Ecto neural progenitor cell (in vitro differentiated cells): ENCODE measurements around the gene ELOVL7.
"Not testable (repeated sequence)": the region's sequence is repeated elsewhere in the genome, so short reads cannot be mapped to it uniquely, and the experiment has no call there.

ENCODE experiments used
- DNase-seq: peaks from one replicate; pipeline ENCODE4 v3.0.0-alpha.2; 2018; ENCODE audit warnings: low spot score

Gene ELOVL7

GRCh38 chr5:60843936-60844905 is at the start of gene ELOVL7:
ELOVL7 (minus strand) TSS chr5:60844269; CDS start chr5:60787397, 56,872 bp downstream.
- peak; percentile 88 for DNase-seq

DNA sequence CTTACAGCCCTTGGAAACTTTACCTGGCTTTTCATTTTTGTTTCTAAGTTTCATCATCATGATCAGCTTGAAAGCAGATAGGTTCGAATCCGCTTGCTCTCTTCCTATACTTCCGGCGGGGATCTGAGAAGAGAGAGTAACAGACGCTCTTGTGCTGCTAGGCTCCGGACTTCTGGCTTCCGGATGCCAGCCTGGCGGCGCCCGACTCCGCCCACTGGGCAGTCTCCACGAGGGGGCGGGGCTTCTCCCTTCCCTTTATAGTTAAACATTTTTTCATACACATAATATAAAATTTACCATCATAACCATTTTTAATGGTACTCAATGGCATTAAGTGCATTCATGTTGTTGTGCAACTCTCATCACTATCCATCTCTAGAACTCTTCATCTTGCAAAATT is 49.5 kb upstream of the ELOVL7 start:
- DNase-seq = no peak

- no peak for DNase-seq
These were observed 47.6 kb upstream of the ELOVL7 start for GRCh38 chr5:60891667-60892066.

DNA sequence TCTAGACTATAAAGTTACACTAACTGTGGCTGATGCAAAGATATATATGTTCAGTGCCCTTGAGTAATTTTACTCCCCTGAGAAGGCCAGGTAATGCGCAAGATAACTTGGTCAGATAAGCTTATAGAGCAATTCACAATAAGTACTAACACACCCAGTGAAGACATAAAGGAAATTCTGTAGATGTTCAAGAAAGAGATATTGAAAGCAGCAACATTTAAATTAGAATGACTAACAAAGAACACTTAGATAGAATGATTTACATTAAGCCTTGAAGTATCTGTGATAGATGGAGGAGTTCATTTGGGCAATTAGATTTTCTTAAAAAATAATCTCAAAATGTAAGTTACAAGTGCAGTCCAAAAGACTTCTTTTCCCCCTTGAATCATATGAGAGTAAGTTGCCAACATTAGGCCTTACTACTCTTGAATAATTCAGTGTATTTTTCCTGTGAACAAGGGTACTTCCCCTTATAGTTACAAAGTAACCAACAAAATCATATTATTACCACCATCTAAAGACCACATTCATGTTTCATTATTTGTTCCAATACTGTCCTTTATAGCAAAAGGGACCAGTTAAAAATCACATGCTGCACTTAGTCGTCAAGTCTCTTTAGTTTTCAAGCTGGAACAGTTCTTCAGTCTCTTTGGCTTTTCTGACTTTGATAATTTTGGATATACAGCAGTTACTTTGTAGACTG is 44.4 kb upstream of the ELOVL7 start:
- no peak for DNase-seq

GRCh38 chr5:60887746-60888145 is 43.7 kb upstream of the ELOVL7 start:
- DNase-seq = no peak

GRCh38 chr5:60887096-60887495 is 43.0 kb upstream of the ELOVL7 start:
- DNase-seq = no peak

GRCh38 chr5:60886158-60886557 is 42.1 kb upstream of the ELOVL7 start:
- DNase-seq = no peak

GRCh38 chr5:60883229-60883628 is 39.2 kb upstream of the ELOVL7 start:
- DNase-seq = no peak

GRCh38 chr5:60872892-60873291 is 28.8 kb upstream of the ELOVL7 start:
- no peak for DNase-seq

DNA sequence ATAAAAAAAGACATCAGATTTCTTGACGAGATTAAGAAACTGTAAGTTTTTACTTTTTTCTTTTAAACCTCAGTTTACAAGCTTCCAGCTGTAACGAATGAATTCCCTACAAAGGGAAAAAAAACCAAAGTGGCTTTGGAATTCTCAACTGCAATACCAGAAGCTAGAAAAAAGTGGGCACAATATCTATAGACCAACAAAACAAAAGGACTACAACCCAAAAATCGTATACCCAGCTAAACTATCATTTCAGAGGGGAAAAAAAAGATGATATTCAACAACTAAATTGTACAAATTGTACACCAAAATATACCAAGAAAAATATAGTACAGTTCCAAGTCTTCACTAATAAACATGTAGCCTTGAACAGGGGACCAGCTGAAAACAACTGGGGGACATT is 26.8 kb upstream of the ELOVL7 start:
- no peak for DNase-seq

- not testable (repeated sequence) for DNase-seq
These were observed 16.5 kb upstream of the ELOVL7 start for GRCh38 chr5:60860572-60860971.

DNA sequence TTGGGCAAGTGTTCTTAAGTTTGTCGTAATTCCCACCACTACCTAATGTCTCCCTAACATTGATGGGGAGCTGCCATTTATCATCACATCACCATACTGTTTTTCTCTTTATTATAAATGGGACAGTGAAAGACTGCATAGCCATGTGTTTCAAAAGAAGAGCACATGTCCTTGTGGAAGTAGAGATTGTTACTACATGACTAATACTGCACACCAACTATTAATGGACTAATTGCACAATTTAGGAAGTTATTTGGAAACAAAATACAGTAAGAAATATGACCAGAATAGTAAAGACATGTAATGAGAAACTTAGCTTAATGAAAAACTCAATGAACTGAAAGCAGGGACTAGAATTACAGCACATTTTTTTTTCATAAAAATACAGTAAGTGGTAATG is 12.0 kb upstream of the ELOVL7 start:
- no peak for DNase-seq

DNA sequence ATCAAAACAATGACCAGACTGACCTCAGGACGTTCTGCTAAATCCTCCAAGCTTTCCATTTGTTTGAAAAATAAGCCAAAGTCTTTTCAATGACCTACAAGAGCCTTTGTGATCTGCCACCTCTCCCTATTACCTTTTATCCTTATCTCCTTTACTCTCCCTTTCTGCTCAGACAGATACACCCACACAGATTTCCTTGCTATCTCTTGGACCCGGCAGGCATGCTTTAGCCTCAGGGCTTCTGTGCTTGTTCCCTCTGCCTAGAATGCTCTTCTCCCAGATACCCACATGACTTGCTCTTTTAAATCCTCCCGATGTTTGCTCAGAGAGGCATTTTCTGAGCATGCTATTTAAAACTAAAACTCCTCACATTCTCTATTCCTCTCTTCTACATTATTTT is 8.9 kb upstream of the ELOVL7 start:
- DNase-seq = no peak

GRCh38 chr5:60852317-60852716 is 8.2 kb upstream of the ELOVL7 start:
- no peak for DNase-seq

DNA sequence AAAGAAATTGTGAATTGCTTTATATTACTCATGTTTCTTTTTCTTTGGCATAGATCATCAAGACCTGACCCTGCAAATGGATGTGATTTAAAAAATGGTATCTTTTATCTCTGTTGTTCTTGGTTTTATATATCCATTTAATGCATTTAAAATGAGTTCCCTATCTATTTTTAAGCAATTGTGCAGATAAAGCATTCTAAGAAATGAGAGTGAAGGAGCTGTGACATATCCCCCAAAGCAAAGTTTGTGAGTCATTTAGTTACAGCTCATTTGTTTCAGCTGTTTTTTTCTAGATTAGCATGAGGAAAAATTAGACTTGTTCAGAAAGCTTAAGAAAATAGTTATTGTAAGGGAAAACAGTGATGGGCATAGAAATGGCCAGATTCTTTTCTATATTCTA is 7.6 kb upstream of the ELOVL7 start:
- DNase-seq = no peak

DNA sequence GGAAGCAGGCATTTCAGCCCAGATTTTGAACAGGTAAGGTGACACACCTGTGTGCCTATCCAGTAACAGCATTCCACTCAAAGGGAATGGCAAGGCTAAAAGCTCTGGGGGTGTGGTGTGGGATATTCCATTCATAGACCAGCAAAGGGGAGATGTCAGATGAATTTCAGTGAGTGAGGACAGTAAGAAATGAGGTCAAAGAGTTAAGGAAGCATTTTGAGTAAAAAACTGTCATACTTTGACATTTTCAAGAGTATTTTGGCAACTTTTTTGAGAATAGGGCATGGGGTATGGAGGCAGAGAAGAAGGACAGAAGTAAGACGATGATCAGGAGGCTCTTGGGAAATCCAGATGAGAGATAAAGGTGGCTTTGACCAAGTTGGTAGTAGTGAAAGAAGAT is 2.2 kb upstream of the ELOVL7 start:
- DNase-seq = no peak

DNA sequence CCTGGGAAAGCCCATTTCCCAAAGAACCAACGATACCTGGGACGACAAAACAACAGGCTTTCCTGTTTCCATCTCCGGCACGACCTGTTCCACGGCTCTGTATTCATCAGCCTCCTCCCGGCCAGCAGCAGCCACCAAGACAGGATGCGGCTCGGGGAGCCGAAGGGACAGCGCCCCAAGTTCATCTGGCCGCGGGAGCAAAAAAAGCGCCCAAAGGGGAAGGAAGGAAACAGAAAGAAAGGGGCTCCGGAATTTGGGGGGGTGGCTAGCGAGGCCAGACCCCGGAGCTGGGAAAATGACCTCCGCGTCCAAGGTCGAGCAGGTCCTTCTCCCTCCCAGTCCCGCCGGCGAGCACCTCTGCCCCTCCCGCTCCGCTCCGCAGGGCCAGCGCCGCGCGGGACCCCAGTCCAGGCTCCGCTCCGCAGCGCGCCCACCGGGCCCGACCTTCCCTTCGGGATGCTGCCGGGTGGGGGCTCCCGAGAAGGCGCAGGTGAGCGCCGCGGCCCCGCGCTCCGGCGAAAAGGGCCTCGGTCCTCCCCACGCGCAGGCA is 608 bp downstream of the ELOVL7 start:
- DNase-seq = peak; percentile 62

DNA sequence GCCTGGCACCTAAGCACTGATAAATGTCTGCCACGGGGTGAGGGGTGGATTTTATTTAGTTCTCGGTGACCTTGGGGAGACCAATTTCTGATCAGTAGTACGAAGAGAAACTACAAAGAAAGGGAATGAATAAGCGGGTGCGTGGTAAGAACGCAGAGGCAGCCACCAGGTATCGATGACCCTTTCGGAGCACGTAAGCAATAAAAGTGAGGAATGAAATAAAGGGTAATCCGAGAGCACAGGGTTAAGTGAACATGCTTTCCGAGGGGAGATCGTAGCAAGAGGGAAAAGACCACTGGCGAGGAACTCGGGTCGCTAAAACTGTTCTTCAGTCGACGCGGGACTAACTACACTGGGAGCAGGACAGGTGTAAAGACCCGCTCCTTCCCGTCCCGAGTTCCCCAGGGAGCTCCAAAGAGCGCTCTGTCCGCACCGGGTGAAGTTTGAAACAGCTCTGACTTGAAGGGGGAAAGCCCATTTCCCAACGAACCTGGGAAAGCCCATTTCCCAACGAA is 1.1 kb downstream of the ELOVL7 start:
- peak; percentile 50 for DNase-seq

GRCh38 chr5:60841361-60841760 is 2.7 kb downstream of the ELOVL7 start:
- DNase-seq = no peak

- DNase-seq = no peak
These were observed 7.9 kb downstream of the ELOVL7 start for GRCh38 chr5:60836131-60836530.

GRCh38 chr5:60835554-60835953 is 8.5 kb downstream of the ELOVL7 start:
- DNase-seq = no peak

DNA sequence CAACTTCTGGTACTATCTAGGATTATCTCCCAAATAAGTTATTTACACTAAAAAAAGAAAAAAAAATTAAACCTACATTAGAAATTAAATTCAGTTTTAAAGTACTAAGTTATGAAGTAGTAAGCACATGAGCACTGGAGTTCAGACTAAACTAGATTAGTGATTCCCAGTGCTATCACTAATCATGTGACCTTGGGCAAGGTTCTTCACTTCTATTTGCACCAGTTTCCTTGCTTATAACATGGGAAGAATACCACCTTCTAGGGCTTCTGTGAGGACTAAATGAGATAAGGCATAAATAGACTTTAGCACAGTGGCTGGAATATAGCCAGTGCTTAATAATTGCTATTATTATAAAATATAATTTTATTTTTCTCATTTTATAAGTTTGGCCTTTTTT is 10.5 kb downstream of the ELOVL7 start:
- DNase-seq = no peak
